HG02588 (cell line): ENCODE data around the gene ZNF697.

Source experiments
- ATAC-seq: cut with Tn5 transposase; IDR thresholded peaks from one replicate; pipeline ENCODE4 v1.9.1; 2021; ENCODE audit warnings: mild to moderate bottlenecking, moderate library complexity; ENCODE audit not compliant: unreplicated experiment

Gene ZNF697

GRCh38 chr1:119664067-119664466 is 16.0 kb upstream of the ZNF697 start:
- no peak for ATAC-seq

GRCh38 chr1:119662034-119662437 is 14.0 kb upstream of the ZNF697 start:
- peak; percentile 62 for ATAC-seq

DNA sequence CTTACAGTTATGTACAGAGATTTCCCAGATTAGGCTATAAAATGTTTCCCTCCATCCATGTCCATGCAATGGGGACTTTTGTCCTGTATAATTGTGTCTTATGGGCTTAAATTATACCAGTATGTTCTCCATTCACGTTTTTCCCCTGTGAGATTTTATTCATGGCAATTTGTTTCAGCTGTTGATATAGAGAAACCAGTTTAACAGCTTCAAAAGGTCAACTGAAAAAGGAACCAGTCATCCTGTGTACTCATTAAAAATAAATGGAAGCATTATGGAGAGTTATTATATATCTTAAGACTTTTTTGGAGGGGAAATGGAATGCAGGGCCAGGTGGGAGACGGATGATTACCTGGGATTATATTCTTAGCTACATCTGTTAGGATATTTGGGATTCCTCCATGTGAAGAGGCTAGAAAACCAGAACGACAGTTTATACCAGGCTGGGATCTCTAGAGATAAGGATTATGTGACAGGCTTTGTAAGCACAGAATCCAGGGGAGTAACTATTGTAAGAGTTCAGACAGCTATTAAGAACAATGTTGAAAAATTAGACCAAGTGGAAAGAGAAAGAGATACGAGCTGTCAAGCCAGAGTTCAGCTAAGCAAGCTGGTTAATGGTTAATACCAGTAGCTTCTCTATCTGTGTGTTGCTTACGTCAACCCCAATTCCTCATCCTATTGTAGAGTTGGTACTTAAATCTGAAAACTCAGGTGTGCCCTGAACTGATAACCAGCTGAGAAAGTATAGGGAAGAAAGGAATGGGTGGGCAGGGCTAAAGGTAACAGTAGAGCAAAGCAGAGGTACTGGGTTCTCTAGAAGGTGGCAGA is 12.4 kb upstream of the ZNF697 start:
- ATAC-seq: peak; percentile 65

DNA sequence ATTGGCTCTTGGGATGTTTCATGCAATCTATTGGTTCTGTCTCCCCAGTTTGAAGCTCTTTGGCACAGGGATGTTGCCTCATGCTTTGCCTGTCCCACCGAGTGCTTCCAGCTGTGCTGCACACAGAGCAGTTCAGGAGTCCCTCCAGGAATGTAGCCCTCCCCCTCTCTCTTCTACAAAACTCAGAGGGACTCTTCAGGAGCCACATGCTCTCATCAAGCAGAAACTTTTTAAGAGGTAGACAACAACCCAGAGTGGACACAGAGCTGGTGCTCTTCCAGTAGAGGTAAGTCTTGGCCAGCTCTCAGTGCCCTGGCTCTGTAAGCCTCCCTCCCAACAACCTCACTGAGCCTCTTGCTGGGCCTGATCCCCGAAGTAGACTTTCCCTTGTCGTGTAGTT is 11.6 kb upstream of the ZNF697 start:
- ATAC-seq: no peak

DNA sequence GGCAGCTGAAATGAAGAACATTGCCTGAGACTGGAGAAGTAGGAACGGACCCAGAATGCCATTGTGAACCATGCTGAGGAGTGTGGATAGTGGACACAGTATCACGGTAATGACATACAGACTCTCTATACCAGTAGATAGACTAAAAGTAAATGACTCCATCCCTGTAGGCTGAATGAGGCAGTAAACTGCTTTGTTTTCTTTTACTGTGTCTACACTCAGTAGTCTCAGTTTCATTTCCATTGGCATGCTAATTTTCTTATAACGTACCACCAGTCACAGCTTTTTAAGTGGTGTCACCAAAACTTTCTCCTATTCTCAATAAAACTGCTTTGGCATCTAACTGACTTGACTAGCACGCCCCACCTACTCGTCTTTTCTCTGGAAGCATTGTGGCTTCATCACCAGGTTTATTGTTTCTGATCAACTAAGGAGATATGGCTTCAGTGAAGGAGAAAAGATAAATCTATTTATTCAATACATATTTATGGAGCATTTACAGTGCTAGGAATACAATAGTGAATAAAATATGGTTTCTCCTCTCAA is 8.4 kb upstream of the ZNF697 start:
- peak; percentile 55 for ATAC-seq

- ATAC-seq: no peak
These were observed 7.1 kb upstream of the ZNF697 start for GRCh38 chr1:119655154-119655553.

GRCh38 chr1:119653839-119654170 is 5.7 kb upstream of the ZNF697 start:
- ATAC-seq: no peak

DNA sequence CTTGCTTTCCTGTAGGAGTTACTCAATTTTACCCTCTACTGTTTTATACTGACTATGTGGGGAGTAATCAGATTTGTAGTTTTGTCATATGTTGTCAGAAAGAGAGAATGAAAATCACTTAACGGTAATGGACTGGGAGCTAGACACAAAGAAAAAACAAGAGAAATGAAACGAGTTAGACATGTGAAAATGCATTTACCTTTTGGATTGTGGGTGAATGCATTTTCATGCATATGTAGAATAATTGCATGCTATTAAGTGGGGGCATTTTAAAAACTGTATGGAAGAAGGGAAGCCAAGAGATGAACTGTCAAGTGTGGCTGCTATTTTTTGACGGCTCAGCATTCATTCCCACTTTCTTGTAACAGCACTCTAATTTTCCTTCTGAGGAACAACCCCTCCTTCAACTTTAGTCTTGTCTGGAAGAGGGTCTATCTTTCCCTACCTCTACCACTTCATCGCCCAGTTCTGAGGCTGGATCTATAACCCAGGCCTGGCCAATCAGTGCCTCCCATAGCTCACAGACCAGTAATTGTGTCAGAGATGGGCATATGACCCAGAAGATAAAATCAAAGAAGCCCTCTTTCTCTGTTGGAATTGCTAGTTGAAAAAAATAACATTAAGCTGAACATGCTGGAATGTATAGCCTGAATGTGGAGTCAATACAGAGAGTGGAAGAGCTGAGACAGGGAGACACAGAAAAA is 5.2 kb upstream of the ZNF697 start:
- ATAC-seq: no peak

GRCh38 chr1:119652587-119652986 is 4.5 kb upstream of the ZNF697 start:
- no peak for ATAC-seq

- no peak for ATAC-seq
These were observed 3.6 kb upstream of the ZNF697 start for GRCh38 chr1:119651641-119652040.

DNA sequence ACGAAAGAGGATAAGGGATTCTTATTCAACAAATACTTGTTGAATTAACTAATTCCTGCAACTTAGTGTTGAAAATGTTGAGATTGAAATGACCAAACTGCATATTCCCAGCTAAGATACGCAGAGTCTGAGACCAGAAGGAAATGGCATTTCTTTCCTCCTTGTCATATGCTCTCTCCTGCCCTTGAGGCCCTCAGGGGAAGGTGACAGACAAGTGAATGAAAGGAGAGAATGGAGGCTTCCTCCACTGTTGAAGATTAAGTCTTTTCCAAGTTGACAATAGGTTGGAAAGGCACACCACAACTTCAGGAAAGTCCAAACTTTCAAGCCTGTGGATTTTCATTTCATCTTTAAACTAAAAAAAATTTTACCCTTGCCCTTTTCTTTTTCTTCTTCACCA is 3.1 kb upstream of the ZNF697 start:
- ATAC-seq: no peak

DNA sequence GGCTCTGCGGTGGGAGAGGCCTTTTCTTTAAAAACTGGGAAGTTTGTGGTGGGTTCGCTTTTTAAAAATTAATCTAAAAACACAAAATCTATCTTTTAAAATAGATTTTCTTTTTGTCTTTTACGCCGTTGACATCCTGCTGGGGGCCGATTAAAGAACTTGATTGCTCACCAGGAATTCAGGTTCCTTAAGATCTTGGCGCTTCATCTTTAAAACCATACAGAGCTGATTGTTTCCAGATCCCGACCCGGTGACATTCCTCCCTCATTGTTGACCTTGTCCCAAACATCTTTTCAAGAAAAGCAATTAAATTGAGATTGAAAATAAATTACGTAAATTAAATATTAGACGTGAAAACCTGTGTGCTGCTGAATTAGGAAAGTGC is 546 bp upstream of the ZNF697 start:
- no peak for ATAC-seq

DNA sequence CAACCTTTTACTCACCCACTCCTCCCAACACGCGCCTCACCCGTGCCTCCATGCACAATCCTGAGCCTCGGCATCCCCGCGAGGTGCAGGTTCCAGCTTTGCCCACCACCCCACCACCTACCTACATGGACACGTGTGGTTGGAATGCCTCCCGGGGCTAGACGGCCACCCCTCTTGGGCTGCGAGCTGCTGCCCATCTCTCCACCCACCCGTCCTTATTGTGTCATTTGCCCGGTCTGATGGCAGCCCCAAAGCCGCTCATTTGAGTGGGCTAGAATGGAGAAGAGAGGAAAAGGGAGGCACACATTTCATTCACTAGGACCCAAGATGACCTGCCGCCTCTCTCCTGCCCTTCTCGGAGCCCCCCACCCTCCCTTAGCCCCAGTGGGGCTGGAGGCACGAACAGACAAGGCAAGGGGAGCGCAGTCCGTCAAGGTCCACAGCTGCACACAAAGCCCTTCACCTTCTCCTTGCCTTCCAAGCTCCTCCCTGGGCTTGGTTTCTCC is 785 bp downstream of the ZNF697 start:
- no peak for ATAC-seq

GRCh38 chr1:119646521-119647227 is 1.4 kb downstream of the ZNF697 start:
- no peak for ATAC-seq

DNA sequence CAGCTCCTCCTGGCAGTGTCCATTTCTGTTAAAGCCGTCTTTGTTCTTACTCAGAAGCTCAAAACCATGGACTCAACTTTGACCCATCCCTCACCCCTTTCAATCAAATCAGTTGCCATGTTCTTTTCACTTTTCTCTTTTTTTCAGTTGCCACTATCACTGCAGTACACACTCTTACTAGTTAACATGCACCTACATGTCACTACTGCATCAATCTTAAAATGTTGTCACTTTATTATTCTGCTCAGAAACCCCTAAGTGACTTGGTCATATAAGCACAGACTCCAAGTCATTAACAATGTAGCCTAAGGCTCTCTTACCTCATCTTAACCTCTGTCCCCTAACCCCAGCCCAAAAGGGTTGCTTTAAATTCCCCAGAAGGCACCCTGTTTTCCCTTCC is 9.0 kb downstream of the ZNF697 start:
- no peak for ATAC-seq

GRCh38 chr1:119637710-119638109 is 10.4 kb downstream of the ZNF697 start:
- no peak for ATAC-seq

- no peak for ATAC-seq
These were observed 11.5 kb downstream of the ZNF697 start for GRCh38 chr1:119636491-119637089.

- ATAC-seq: no peak
These were observed 12.2 kb downstream of the ZNF697 start for GRCh38 chr1:119635811-119636390.

GRCh38 chr1:119634016-119634415 is 14.1 kb downstream of the ZNF697 start:
- no peak for ATAC-seq

- ATAC-seq: no peak
These were observed 14.5 kb downstream of the ZNF697 start for GRCh38 chr1:119633575-119633974.

DNA sequence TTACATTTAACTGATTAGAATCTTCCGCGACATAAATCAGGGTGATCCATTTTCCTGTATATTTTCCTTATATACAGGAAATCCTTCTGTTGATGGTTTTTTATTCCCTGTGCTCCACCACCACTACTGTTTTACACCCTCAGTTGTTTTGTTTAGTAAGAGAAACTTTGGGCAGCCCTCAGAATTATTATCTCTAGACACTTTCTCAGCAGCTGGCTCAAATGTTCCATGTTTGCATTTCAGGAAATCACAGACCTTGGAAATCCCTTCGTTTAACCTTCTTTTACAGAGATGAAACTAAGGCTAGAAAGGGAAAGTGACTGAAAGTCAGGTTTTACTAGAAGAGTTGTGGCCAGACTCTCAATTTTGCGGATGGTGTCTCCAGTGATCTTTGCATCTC is 15.2 kb downstream of the ZNF697 start:
- ATAC-seq: no peak
